Measurements from ENCODE around the gene ZNF76. TPM values are rescaled to one million over a fixed set of nuclear protein-coding genes. Genes with fewer than 3 reads are reported as not detected.

The ZNF76 gene
- 10 to 100 TPM; 29.1 to 33.5 TPM for total RNA-seq
- long read RNA-seq, partial matches to known transcripts: 25 of 36 reads
- long read RNA-seq, other reads (novel, unspliced or antisense): 6 of 36 reads

GRCh38 chr6:35259194-35259947, at the start of gene ZNF76:
ZNF76 (plus strand) TSS chr6:35259735; CDS start chr6:35281152, 21,417 bp downstream.
- peak; percentile 94 for ATAC-seq
- DNase-seq: peak; percentile 98 to 99
- intact Hi-C loops (cut with DNase I, micrococcal nuclease): no loop called here

GRCh38 chr6:35213298-35213791, 46.2 kb upstream of the ZNF76 start:
- ATAC-seq (peak; percentile 17), DNase-seq (no peak)
- intact Hi-C loops (cut with DNase I, micrococcal nuclease): no loop called here

- peak; percentile 59 for ATAC-seq
- intact Hi-C loops (cut with DNase I, micrococcal nuclease): no loop called here
- peak in 1 of 2 donors; percentile 24 for DNase-seq
Measured at GRCh38 chr6:35213824-35214756, 45.4 kb upstream of the ZNF76 start, which contains the start of gene SCUBE3. SCUBE3 (plus strand) TSS chr6:35213956; CDS start chr6:35214419, 463 bp downstream.

GRCh38 chr6:35214869-35215664, 44.5 kb upstream of the ZNF76 start:
- ATAC-seq (no peak), DNase-seq (no peak)
- intact Hi-C loops (cut with DNase I, micrococcal nuclease): no loop called here

GRCh38 chr6:35215665-35216411, 43.7 kb upstream of the ZNF76 start:
- intact Hi-C loops (cut with DNase I, micrococcal nuclease): no loop called here
- DNase-seq (no peak), ATAC-seq (no peak)

- ATAC-seq: no peak
- intact Hi-C loops (cut with DNase I, micrococcal nuclease): no loop called here
- DNase-seq: no peak
Measured at GRCh38 chr6:35216412-35216732, 43.2 kb upstream of the ZNF76 start.

GRCh38 chr6:35216851-35217811, 42.4 kb upstream of the ZNF76 start:
- intact Hi-C loops (cut with DNase I, micrococcal nuclease): no loop called here
- DNase-seq: no peak

GRCh38 chr6:35218021-35218420, 41.5 kb upstream of the ZNF76 start:
- DNase-seq (no peak), ATAC-seq (no peak)
- intact Hi-C loops (cut with DNase I, micrococcal nuclease): no loop called here

More at GRCh38 chr6:35216851-35217811, 42.4 kb upstream of the ZNF76 start:
- no peak for ATAC-seq

GRCh38 chr6:35218456-35218855, 41.1 kb upstream of the ZNF76 start:
- intact Hi-C loops (cut with DNase I, micrococcal nuclease): no loop called here
- DNase-seq: no peak
- no peak for ATAC-seq

GRCh38 chr6:35219683-35220326, 39.7 kb upstream of the ZNF76 start:
- no peak for DNase-seq
- no peak for ATAC-seq
- intact Hi-C loops (cut with DNase I, micrococcal nuclease): no loop called here

- DNase-seq: no peak
- intact Hi-C loops (cut with DNase I, micrococcal nuclease): no loop called here
- ATAC-seq: no peak
Measured at GRCh38 chr6:35220711-35221110, 38.8 kb upstream of the ZNF76 start.

- no peak for DNase-seq
Measured at GRCh38 chr6:35223396-35223795, 36.1 kb upstream of the ZNF76 start.

GRCh38 chr6:35224720-35225119, 34.8 kb upstream of the ZNF76 start:
- intact Hi-C loops (cut with DNase I, micrococcal nuclease): no loop called here
- DNase-seq (no peak), ATAC-seq (no peak)

More at GRCh38 chr6:35223396-35223795, 36.1 kb upstream of the ZNF76 start:
- intact Hi-C loops (cut with DNase I, micrococcal nuclease): no loop called here
- ATAC-seq: no peak

- intact Hi-C loops (cut with DNase I, micrococcal nuclease): no loop called here
- ATAC-seq: no peak
- no peak for DNase-seq
Measured at GRCh38 chr6:35228481-35228880, 31.1 kb upstream of the ZNF76 start.

- intact Hi-C loops (cut with DNase I, micrococcal nuclease): no loop called here
Measured at GRCh38 chr6:35229304-35229703, 30.2 kb upstream of the ZNF76 start.

GRCh38 chr6:35230498-35230897, 29.0 kb upstream of the ZNF76 start:
- intact Hi-C loops (cut with DNase I, micrococcal nuclease): loop anchor here in 1 of 2 donors (10.0 kb wide), 1 partner anchor 86 kb away; the partner anchor contains the start of gene TCP11
- no peak for DNase-seq
- ATAC-seq: no peak

More at GRCh38 chr6:35229304-35229703, 30.2 kb upstream of the ZNF76 start:
- DNase-seq: no peak
- no peak for ATAC-seq

All from left colon (tissue), 2 donors.